HG03280 (cell line): Measurements from ENCODE around the gene RAB4A.
"Not testable (repeated sequence)": the region's sequence is repeated elsewhere in the genome, so short reads cannot be mapped to it uniquely, and the experiment has no call there.

Source experiments
- ATAC-seq: cut with Tn5 transposase; IDR thresholded peaks from one replicate; pipeline ENCODE4 v1.9.1; 2021; ENCODE audit warnings: mild to moderate bottlenecking, moderate library complexity; ENCODE audit not compliant: unreplicated experiment

The RAB4A gene

DNA sequence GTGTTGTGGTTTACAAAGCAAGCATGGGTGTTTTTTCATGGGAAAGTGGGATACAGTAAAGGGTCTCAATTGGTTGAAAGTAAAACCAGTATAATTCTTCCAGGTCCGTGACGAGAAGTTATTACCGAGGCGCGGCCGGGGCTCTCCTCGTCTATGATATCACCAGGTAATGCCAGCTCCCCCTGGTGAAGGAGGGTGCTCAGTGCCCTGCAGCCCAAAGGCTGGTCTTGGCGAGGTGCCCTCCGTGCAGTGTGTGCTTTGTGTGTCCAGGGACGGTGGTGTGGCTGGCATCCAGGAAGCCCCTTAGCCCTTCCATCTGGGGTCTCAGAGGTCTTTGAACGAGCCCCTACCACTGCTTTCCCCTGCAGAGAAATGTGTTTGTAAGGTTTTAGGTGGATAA lies 24.8 kb downstream of the RAB4A start:
- ATAC-seq: no peak

DNA sequence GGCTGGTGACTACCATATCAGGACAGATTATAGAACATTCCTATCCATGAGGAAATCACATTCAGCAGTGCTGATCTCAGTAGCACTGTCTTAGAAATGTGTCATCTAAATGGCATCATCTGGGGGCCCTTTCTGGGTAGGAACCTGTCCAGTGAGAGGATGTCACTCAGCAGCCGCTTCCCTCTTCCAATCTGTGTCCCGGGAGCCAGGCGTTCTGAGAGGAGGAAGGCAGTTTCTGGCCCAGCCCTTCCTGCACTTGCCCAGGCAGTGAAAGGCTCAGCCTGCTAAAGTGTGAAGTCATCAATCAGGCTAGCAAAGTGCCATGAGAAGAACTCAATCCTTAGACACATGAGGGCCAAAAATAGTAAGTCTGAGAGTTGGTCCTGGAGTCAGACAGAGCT lies 25.6 kb downstream of the RAB4A start:
- ATAC-seq: no peak

DNA sequence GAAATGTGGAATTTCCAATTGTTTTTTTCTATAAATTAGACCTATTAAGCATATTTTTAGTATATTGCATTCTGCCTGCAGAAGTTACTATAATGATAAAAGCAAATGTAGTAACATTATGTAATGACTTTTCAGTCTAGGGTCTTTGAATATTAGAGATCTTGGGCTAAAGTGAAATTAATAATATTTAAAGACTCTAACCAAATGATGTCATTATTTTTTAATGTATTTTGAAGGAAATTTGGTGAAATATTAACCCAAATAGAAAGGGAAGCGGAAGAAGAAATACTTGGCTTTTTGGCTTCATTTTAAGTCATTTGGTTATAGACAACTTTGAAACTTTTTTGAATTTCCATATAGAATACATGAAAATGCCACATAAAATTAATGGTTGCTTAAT lies 26.8 kb downstream of the RAB4A start:
- ATAC-seq: no peak

DNA sequence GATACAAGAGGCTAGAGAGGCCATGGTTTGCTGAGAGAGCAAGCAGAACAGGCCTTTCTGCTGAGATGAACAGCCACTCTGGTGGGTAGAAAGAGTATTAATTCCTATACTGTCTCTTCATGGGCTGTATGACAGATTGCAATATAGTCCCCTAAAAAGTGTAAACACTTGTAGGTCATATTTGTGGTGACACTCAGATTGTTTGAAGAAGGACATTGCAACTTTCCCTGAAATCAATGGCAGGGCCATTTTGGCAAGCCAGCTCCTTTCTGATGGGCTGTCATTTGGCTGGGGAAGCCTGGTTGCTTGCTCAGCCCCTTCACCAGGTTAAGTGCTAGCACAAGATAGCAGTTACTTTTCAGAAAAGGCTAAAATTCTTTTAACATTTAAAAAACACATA lies 27.5 kb downstream of the RAB4A start:
- ATAC-seq: no peak

DNA sequence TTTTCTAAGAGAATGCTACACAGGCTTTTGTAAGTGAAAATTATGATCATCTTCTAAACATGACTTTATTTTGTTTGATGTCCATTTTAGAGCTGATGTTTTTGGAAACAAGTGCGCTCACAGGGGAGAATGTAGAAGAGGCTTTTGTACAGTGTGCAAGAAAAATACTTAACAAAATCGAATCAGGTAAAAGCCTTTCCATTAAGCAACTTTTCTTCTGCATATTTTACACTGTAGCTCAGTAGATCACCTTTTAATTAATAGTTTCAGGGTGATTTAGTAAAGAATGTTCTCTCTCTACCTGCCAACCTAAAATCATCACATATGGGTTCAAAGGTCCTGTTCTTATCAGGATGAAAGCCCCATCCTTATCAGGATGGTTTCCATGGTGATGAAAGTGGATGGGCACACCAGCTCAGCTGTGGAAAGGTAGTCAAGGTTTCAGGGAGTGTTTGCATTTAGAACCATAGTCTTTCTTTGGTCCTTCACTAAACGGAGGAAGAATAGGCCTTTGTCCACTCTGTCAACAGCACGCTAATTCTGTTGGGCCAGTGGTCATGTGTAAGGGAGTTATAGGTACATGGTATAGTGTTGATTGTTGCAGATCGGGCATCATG lies 28.1 kb downstream of the RAB4A start:
- ATAC-seq: no peak

DNA sequence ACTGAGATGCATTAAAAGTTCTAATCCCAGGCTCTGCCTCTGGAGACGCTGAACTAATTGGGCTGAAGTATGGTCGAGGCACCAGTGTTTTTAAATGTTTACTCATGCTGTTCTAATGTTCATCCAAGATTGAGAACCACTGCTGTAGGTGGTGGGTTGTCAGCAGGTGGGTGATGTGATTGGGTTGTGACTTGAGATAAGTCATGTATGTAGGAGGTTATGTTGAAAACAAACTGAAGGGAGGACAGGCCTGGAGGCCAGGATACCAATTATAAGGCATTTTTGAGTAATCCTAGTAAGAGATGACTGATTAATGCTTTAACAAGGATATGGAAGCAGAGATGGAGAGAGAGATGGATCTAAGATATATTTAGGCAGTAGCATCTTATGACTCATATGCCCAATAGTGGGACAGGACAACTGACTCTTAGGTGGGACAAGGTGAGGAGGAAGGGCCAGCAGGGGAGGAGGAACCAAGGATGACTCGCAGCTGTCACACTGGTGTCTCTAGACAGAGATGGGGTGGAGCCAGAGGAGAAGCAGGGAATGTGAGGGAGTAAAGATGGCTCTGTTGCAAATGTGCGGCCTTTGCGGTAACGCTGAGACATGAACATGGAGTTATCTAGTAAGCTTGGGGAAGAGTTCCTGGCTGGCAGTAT lies 29.3 kb downstream of the RAB4A start:
- no peak for ATAC-seq

DNA sequence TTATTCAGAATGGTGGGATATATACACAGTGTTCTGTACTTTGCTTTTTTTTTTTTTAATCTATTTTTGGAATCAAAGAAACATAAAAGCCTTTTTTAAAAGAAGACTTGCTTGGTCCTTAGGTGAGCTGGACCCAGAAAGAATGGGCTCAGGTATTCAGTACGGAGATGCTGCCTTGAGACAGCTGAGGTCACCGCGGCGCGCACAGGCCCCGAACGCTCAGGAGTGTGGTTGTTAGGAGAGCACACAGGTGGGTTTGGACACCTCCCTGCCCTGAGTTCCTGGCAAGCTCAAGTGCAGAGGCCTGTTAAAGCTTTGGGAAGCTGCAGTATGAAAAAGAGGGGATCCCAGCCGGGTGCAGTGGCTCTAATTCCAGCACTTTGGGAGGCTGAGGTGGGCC lies 31.8 kb downstream of the RAB4A start:
- no peak for ATAC-seq

DNA sequence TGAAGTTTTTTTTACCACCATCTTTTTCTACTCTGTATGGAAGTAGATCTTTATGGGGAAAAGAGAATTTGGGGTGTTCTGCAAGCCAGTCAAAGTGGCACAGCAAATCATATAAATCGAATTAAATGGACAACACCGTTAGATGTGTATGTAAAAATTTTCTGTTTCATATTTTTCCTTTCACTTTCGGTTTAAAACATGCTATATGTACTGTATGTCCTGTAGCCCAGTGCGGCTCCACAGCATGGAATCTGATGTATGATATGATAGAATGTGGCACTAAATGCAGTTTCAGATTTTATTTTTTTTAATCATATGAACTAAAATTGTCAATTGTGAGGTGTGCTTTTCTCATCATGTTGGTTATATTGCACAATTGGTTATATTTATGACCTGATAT lies 32.9 kb downstream of the RAB4A start:
- ATAC-seq: no peak

DNA sequence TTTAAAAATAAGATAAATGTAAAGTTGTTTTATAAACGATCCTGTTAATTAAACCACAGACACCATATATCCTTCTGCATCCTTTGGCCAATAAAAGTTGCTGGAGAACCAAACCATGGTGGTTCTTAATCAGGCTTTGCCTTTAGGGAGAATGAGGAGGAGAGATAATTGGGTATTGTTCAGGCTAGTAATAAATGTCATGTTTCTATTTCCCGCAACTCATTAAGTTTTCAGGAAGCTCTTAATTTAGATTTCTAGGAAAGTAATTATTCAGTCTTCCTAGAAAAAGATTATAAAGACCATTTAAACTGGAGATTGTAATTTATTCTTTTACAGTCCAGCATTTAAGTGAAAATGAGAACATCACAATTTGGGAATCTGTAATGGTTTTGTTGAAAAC lies 34.5 kb downstream of the RAB4A start:
- ATAC-seq: no peak

DNA sequence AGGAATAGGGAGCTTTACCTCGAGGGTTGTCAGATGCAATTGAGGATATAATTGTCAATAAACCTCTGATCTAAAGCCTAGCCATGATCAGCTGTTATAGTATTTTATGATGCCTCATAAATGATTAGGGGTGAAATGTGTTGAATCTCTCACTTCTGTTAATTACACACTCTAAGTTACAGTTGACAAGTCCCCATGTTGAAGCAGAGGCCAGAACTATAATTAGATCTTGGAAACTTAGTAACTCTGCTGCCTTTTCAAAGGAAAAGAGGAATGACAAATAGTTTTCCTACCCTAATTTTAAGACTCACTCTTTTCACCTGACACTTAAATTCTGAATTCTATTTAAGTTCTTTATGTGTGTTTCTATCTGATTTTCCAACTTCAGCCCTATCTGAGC lies 38.2 kb downstream of the RAB4A start:
- ATAC-seq: no peak

DNA sequence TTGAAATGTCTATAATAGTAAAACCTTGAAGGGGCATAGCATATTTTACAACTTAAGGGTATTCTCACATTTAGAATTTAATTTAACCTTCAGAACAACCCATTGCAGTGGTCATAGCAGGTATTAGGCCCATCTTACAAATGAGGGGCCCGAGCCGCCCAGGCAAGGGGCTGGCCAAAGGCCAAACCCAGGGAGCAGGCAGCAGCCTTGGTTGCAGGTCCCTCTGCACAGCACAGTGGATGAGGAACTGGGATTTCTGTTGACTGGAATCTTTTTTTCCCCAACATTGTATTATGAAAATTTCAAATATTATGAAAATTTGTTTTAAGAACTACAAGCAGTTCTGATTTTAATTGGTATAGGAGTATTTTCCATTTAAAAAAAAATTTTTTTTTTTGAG lies 38.8 kb downstream of the RAB4A start:
- no peak for ATAC-seq

DNA sequence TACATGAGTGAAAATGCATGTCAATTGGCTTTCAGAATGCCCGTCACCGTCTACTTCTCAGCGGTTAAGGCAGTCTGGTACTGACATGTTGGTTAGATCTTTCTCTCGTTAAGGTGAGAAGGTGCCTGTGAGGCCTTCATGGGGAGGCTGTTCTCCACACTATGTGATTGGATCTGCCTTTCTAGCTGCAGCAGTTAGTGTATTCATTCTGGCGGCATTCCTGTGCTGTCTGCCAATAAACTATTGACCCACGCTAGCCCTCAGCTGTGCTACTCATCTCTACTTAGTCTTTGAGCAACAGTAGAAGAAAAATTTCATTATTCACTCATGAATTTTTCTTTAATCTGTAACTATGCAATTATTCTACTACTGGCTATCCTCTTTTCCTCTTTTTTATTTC lies 39.9 kb downstream of the RAB4A start:
- ATAC-seq: no peak

DNA sequence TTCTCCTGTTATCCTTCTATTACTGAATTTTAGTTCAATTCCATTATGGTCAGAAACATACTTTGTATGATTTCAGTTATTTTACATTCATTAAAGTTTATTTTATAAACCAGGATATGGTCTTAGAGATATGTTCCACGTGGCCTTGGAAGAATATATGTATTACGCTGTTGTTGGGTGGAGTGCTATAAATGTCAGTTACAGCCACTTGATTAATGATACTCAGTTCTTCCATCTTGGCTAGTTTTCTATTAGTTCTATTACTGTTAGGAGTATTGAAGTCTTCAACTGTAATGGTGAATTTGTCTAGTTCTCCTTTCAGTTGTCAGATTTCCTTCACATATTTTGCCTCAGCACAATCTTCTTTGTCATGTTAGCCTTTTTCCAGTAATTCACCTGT lies 45.3 kb downstream of the RAB4A start:
- no peak for ATAC-seq

DNA sequence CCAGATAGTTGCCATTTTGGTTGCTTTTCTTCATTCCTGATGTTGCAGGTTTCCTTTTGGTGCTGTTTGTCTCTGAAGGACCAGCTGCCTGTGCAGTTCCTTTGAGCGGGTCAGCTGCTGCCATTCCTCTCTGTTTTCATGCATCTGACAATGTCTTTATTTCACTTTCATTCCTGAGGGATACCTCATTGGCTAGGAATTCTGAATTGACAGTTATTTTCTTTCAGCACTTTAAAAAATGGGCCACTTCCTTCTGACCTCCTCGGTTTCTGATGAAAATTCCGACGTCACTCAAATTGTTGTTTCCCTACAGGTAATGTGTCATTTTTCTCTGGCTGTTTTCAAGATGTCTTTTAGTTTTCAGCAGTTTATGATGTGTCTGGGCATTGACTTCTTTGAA lies 47.1 kb downstream of the RAB4A start:
- no peak for ATAC-seq

DNA sequence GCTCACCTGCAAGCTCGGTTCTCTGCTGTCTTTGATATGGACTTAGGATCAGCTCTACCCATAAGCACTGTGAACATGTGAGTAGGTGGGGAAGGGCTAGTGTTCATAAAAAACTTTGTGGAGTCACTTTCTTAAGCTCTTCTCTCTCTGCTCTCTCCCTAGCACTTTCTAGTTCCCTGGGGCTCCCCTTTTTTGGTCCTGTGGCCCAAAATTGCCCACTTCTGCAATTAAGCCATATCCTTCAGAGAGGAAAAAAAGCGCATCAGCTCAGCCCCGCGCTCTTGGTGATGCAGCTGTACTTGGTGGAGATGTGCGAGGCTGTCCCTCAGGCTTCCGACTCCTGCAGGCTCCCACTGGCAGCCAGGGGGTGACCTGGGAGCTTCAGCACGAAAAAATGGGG lies 48.6 kb downstream of the RAB4A start:
- ATAC-seq: no peak

DNA sequence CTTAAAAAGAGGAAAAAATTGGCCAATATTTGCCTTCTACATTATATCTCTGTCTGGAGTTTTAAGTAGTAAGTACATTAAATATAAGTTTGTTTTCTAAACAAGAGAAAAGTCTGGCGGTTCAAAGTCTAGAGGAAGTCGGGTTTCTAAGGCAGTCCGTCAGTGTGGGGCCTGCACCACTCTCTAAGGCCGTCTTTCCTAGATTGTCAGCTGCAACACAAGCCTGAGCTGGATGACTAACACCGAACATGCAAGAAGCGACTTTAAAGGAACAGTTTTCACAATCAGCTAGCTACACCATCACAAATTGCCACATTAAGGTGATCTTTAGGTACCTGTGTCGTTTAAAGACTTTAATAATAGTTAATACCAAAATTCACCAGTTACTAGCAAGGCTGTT lies 52.3 kb downstream of the RAB4A start:
- no peak for ATAC-seq

DNA sequence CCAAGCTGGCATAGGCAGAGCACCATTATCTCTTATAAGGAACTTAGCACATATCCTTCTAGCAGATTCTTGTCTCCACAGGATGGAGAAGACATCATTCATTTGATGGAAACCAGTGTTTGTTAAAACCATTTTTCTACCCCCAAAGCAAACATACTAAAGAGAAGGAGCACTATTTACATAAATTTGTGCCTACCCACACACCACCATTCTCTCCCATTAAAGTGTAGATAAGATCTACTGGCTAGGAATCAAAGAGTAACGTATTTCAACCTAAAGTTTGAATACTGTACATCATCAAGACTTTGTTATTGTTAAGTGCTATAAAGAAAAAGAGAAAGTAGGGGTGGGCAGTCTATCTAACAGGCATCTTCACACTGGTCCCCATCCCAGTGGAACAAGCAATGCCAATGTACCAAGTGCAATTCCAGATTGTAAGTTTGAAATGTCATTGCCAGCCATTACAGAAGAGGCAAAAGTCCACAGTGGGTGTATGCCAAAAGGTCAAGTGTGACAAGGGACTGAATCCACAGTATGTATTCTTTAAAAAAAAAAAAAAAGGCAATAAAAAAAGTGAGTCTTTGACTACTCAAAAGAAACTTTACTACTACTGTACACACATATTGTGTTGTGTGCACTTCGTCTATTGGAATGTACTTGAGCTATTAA lies 53.1 kb downstream of the RAB4A start:
- no peak for ATAC-seq

DNA sequence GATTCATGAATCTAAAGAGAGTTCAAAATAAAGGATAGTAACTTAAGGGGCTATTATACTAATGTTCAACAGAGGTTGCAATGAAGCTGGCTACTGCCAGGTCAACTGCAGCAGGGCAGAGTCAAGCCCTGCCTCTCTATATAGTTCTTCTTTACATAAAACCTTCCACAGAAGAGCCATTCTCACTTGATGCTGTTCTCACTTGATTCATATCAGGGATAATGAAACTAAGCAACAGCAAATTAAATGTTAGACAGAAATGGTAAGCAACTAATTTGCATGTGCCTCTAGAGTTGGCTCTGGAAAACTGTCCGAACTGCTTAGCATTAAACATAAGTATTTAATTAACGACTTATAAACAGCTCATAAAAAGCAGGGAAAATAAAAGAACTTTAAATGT lies 54.5 kb downstream of the RAB4A start:
- no peak for ATAC-seq

DNA sequence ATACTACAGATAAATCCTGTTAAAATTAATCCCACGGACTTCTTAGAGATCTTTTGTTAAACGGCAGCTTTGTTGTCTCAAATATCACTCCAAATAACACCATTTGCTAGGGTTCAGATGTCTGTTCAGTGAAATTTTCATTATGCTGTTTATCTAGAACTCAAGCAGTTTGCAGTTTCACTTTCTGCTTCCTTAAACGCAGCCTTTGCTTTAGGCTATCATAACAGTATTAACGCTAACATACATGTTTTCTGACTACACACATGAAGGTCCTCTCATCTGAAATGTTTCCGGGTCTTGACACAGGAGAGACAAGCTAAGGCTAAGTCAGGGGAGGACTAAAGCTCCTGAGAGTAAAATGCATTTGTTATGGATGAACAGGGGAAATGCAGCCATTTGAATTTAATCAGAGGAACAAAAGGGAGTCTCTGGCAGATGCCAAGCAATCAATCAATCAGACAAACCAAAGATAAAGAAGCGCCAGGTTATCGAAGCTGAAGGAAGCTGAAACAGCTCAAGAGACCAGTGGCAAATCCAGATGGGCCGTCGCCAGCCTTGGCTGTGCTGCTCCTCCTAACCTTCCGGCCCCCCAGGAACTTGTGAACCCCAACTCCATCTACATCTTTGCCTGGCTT lies 55.1 kb downstream of the RAB4A start:
- ATAC-seq: no peak

DNA sequence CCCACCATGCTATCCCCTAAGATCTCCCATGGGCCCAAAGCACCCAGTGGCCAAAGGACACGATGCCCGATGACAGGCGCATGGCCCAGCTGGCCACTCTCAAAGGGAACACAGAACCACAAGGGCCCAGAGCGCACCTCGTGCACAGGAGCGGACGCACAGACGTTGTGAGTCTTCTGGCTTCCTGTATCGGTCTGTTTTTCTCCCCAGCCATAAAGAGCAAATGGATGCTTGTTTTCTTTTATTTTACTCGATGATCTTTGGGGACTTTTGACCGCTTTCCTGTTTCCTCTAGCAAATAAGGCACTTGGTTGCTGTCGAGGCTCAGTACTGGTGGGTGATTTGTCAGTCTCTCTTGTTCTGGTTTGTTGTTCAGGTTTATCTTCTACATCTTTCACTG lies 55.7 kb downstream of the RAB4A start:
- no peak for ATAC-seq

DNA sequence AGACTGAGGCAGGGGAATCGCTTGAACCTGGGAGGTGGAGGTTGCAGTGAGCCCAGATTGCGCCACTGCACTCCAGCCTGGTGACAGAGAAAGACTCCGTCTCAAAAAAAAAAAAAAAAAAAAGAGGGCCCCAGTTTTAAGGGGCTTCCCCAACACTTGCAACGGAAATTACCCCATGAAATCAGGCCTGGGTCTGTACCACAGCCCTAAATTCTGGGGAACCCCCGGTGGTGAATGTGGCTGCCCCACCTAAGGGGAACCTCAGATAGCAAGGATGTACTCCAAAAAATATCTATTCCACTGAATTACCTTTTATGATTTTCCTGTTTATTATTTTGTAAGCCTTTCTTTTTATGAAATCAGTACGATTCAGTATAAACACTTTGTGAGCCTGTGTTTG lies 56.9 kb downstream of the RAB4A start:
- ATAC-seq: not testable (repeated sequence)
